HG03196 (cell line): Measurements from ENCODE around the gene ALPI.
"Not testable (repeated sequence)": the region's sequence is repeated elsewhere in the genome, so short reads cannot be mapped to it uniquely, and the experiment has no call there.

Source experiments
- ATAC-seq: cut with Tn5 transposase; IDR thresholded peaks from one replicate; pipeline ENCODE4 v1.9.1; 2021; ENCODE audit not compliant: unreplicated experiment

ALPI gene

DNA sequence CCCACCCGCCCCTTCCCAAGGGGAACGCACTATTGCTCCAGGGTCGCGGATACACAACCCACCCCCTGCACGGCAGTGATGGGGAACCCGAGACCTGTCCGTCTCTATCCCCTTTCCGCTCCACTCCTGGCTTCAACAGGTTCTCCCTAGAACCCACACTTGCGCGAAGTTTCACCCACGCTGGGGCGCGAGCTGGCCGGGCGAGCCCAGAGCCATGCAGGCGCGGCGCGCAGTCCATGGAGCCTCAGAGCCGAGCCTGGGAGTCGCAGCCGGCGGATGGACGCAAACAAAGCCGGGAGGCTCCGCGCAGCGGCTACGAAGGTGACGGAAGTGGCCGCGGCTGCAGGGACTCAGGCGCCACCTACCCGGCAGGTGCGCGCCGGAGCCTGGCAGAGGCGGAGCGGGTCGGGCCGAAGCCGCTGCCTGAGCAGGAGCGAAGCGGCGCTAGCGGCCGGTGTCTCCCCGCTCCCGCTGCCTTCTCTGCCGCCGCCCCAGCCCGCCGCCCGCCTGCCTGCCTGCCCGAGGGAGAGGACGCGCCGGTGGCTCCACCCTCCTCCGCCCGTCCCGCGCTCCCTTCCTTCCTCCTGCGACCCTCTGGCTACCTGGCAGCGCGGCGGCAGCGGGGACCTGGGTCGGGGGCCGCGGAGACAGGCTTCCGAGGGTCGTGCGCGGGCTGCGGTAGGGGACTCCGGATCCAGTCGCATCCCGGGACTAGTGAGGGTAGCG lies 35.3 kb upstream of the ALPI start:
- no peak for ATAC-seq

DNA sequence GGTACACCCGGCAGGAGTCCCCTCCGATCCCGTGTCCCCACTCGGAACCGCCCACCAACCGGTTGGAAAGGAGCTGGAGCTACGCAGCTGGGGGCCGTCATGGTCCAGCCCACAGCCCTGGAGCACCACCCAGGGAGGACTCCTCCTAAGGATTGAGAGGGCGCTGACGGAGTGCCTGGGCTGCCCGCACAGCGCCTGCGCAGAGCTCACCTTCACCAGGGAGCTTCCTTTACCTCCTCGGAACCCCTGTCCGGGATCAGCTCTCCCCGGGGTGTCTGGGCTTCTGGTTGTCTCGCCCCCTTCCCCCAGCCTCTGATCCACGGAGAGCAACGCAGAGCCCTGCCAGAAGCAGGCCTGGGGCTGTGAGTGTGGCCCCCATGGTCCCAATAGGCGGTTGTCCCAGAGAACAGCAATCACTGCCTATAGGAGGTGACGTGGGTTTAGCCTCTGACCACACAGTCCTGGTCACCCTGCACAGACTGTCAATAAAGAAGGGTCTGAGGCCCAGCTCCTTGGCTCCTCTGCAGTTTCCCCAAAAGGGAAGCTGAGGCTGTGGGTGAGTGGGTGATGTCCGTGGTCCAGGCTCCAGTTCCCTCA lies 34.7 kb upstream of the ALPI start:
- no peak for ATAC-seq

DNA sequence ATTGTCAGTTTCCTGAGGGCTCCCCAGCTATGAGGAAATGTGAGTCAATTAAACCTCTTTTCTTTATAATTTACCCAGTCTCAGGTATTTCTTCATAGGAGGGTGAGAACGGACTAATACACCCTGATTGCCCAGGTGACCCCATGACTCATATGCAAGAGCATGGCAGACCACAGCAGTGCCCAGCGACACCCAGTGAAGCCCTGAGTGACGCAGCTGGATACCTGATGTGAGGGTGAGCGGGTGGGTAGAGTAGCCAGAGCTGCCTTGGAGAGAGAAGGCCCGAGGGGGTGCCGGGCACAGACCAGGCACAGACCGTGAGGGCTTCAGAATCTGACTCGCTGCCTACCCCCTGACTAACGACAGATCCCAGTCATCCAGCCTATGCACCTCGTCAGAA lies 33.9 kb upstream of the ALPI start:
- no peak for ATAC-seq

DNA sequence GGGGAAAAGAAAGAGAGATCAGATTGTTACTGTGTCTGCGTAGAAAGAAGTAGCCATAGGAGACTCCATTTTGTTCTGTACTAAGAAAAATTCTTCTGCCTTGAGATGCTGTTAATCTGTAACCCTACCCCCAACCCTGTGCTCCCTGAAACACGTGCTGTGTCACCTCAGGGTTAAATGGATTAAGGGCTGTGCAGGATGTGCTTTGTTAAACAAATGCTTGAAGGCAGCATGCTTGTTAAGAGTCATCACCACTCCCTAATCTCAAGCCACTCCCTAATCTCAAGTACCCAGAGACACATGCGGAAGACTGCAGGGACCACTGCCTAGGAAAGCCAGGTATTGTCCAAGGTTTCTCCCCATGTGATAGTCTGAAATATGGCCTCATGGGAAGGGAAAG lies 33.0 kb upstream of the ALPI start:
- ATAC-seq, result not testable (repeated sequence)

DNA sequence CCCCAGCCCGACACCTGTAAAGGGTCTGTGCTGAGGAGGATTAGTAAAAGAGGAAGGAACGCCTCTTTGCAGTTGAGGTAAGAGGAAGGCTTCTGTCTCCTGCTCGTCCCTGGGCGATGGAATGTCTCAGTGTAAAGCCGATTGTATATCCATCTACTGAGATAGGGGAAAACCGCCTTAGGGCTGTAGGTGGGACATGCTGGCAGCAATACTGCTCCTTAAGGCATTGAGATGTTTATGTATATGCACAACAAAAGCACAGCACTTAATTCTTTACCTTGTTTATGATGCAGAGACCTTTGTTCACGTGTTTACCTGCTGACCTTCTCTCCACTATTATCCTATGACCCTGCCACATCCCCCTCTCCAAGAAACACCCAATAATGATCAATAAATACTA lies 32.5 kb upstream of the ALPI start:
- not testable (repeated sequence) for ATAC-seq

DNA sequence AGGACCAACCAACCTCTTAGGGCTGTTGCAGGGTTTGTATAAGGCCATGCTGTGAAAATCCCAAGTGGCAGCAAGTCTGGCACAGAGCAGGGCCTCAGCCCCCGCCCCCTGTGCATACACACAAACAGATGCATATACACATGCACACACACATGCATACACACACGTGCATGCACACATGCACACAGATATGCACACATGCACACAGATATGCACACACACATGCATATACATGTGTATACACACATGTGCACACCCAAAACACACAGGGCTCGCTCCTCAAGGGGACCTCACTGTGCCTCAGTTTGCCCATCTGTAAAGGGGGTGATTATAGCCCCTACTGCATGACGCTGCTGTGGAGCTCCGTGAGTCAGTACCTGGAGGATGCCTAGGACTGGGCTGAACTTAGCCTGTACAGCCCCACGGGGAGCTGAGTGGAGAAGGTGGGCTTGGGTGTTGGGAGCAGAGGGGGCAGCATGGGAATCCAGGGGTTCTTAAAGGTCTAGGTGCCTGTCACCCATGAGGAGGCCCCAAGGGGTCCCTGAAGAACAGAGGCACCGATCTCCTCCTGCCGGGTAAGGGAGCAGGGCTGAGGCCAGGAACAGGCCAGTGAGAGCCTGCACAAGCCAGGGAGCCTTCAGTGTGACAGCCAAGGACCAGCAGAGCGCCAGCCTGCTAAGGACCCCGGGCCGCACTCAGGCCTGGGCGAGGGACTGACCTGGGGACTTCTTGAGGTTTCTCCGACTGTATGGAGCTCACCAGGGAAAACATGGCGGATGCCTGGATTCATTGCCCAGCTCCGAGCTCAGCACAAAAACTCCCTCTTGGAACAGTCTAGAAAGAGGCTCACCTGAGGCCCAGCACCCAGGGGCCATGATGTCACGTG lies 24.0 kb upstream of the ALPI start:
- ATAC-seq, result no peak

DNA sequence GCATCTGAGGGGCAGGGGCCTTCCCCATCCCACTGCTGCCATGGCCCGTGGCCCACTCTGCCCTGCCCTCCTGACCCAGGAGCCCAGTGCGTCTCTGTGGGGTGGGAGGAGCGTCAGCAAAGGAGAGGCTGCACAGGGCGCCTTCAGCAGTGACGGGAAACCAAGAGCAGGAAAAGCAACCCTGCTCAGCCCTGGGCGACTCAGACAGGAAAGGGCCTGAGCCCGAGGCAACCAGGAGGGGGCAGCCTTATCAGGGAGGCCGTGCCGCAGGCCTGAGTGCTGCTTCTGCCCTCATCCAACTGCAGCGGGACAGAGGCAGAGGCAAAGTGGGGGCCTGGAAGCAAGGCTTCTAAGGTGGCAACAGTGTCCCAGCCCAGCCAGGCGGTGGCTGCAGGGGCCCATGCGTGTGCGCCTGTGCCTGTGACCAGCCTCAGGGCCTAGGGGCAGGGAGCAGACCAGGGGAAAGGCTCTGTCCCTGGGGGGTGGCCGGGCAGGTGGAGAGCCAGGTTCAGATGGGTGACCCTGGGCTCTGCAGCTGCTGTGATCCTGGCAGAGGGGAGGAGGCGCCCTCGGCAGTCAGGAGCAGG lies 23.3 kb upstream of the ALPI start:
- ATAC-seq, result no peak

DNA sequence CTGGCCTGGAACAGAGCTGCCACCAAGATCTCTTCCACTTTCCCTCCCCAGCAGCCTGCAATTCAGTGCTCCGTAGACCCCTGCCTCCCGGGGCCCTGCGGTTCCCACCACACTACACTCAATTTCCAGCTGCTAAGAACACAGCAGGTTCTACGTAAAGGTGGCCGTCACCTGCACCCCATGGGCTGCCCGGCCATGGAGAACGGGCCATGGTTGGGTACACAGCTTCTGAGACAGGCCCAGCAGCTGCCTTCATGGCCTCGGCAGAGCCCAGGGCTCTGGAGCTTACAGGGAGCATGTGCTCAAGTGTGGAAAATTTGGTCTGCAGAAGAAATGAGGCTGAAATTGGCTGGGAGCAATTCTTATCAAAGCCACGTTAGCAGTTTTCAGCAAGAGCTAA lies 22.3 kb upstream of the ALPI start:
- ATAC-seq, result not testable (repeated sequence)

DNA sequence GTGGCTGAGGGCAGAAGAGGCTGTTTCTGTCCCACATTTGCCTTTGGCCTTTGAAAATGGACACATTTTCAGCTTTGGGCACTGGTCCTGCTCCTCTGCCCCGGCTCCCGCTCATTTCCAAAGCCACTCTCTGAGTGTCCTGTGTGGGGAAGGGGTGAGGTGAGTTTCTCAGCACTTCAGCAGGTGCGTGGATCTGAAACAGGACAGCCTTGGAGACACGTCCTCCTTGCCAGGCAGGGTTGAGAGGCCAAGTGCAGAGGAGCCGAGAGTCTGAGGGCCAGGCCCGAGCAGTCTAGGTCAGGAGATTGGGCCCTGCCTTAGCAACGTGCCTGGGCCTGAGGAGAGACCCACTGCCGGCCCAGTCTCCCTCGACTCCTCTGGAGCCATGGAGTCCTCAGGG lies 21.9 kb upstream of the ALPI start:
- ATAC-seq, result no peak

DNA sequence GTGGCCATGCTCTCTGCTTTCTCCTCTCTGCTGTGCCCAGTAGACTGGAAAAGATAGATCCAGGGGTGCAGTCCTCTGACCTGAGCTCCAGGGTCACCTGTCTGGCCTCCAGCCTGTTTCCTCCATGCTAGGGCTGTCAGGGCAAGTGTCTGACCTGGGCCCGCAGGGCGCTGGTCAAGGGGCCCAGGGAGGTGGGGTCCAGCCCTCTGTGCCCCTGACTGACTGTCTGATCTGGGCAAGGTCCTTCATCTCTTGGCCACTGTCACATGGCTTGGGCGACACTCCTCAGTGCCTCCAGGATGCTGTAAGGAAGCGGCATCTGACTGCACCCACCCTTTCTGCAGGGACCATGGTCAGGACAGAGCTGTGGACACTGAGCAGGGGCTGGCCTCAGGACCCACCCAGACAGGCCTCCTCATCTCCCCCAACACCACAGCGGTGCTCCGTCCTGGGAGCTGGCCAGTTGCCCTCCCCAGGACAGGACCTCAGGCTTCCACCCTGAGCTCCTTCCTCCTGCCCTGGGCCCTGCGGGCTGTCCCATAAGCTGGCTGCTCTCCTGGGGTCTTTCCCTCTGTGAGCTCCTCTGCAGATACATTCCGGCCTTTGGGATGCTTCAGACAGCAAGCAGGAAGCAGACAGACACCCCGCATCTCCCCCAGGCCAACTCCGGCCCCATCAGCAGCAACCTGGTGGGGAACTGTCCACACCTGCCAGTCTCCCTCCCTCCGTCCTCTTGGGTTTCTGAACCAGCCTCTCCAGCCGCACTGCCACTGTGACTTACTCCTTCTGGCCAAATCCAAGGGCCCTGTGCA lies 21.2 kb upstream of the ALPI start:
- ATAC-seq, result no peak

DNA sequence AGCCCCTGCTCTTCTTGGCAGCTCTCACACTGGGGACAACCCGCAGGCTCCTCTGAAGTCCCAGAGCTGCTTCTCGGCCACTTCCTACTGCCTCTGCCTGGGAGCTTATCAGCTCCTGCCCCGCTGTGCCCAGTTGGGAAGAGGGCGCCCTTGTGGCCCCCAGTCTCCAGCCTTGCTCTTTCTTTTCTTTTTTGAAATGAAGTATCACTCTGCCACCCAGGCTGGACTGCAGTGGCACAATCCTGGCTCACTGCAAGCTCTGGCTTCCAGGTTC lies 20.6 kb upstream of the ALPI start:
- ATAC-seq, result no peak

DNA sequence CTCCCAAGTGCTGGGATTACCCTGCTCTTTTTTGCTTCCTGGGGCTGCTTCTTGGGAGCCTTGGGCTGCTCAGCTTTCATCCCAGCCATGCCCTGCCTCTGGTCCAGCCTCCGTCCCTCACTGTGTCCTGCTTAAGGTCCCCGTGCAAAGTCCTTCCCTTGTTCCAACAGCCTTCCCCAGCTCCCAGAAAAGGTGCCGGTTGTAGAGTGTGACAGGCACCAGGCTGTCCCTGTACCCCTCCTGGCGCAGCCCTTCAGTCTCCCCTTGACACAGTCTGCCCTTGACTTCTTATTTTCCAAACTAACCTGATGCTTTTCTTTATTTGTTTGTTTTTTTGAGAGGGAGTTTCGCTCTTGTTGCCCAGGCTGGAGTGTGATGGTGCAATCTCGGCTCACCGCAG lies 20.1 kb upstream of the ALPI start:
- no peak for ATAC-seq

DNA sequence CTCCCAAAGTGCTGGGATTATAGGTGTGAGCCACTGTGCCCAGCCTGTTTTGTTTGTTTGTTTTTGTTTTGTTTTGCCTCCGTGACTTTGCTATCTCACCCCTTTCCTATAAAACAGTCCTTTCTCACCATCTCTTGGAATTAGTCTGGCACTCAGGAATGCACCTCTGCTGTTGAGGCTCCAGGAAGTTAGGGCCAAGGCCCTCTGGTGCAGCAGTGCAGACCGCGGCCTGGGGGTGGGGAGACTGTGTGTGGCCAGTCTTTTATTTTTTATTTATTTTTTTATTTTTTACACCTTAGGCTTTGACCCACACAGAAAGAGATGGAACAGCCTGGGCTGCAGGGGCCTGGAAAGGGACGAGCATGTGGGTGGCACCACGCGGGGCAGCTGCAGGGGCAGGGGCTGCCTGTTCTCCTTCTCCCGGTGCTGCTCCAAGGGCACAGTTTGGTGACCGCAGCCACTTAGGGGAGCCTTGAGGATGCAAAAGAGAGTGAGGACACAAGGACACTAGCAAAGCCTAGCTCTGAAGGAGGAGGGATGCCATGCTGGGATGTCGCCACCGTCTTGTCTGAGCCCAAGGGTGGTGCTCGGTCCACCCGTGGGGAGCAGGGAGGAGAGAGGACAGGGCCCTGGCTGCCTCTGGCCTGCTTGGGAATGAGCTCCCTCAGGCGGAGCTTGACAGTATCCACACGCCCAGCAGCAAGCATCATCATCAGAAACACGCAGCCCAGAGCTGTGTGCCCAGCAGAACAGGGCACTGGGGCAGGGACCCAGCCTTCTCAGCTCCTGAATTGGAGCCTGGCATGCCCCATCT lies 19.4 kb upstream of the ALPI start:
- ATAC-seq, result no peak

DNA sequence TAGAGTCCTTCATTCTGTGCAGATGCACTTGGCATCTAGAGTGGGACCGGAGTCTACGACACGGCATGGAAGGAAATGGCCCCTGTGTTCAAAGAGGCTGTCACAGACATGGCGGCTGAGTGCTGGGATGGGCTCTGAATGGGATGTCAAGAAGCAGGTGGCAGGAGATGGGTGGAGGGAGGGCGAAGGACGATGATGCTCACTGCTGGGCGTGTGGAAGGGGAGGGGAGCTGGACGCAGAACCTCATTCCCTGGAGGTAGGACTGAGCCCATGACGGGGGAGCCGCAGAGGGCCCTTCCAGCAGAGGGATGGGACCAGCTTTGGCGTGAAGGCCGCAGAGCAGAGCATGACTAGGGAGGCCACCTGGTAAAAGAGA lies 18.8 kb upstream of the ALPI start:
- ATAC-seq, result no peak

DNA sequence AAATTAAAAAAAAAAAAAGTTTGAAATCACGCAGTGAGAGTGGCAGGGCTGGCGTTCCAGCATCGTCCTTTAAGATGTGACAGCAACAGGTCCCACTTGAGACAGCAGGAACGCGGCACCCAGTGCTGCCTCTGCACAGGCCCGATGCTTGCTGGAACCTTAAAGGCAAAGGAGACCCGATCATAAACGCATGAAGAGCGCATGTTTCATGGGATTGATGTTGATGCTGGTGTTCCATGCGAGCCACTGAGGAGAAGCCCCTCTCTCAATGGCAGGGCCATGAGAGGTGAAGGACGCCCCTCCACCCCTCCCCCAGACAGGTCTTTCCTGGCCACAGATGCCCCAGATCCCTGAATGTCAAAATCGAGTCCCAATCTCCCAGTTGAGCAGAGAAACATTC lies 17.9 kb upstream of the ALPI start:
- no peak for ATAC-seq

DNA sequence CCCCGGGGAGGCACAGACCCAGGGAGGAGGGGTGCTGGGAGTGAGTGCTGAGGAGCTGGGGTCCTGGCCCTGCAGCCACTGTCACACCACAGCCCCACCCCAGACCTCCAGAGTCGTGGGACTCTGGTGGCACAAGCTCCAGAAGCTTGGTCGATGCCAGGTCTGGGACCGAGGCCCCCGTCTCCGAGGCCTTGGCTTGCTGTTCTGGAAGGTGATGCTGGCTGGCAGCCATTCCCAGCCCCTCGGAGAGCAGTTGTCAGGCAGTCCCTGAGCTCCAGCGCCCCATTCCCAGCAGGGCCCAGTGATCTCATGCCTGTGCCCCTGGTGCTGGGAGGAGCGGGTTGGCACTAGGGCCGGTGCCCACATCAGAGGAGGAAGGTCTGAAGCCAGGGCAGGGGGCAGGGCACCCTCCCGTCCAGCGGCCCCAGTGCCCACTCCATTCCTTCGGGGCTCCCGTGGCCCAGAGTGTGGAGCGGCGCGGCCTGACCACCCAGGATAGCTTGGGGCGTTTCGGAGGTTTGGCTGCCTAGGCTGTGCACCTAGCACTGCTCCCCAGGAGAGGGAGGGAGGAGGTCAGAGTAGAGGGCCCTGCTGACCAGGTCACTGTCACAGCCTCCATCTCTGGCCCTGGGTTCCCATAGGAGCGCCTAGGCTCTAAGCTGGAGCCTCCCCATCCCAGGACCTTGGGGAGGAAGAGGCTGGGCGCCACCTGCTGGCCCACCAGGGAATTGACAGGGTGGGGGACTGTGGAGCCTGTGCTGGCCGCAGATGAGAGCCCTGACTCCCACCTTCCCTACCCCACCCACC lies 16.8 kb upstream of the ALPI start:
- ATAC-seq, result no peak

DNA sequence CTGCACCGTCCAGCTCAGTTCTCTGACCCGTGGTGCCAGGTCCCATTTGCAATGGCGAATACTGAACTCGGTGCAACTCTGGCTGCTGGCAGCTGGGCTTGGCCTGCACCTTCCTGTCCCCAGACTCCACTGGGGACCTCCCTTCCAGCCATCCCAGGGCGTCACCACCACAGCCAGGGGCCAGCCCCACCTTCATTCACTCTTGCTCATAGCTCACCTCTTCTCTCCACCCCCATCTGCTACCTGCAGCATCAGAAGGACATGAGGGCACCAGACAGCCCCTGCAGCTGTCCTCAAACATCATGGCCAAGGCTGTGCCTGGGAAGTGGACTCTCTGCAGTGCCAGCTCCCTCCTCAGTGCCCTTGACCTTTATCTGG lies 16.2 kb upstream of the ALPI start:
- no peak for ATAC-seq

DNA sequence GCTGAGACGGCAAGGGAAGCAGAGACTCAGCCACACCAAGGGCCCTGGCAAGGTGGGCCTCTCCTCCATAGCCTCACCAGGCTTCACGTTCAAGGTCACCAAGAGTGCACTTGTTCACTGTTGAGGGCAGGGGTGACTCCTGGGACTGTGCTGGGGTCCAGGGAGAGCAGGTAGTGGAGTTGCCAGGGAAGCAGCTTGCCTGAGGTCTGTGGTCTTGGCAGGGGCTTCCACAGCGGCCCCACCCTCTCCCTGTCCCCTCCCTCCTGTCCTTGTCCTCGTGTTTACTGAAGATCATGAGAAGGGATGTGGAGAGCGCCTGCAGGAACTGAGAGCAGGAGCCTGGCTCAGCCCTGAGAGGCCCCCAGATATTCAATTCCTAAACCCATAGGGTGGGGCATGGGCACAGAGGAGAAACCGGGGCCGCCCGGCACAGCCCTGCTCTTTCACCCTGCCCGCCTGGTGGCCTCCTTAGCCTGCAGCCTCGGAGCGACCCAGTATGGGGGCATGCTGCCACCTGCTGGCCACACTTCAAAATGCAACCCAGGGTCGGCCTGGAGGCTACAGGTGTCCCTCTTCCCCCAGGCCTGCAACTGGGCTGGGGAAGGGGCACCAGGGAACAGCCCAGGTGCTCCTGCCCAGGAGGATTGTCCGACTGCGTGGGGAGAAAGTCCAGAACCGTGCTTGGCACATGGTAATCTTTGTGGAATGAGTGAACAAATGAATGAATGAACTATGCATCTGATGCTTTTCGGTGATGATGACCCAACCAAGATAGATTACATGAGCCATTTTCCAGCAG lies 15.5 kb upstream of the ALPI start:
- peak; percentile 61 for ATAC-seq

DNA sequence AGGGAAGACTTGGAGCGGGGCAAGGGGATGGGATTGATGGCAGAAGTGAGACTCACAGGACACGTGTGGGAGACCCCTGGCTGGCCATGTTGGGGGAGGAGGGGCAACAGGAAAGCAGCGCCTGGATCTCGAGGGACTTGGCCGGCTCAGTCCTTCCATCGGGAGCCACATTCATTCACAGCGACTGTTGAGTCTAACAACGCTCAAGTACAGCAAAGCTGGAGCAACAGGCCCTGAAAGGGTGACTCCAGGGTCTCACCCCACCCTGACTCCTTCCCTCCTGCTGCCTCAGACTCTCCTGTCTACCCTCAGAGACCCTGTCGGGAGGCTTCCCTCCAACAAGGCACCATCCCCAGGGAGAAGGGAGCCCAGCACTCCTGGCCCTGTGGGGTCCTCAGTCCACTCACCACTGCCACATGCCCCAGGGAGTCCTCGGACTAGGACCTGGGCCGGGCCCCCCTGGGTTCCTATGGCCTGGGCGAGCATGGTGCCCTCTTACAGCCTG lies 14.8 kb upstream of the ALPI start:
- no peak for ATAC-seq
